Epithelial cell of proximal tubule (primary cell): ENCODE data around the gene FKBP11. TPM values are rescaled to one million over a fixed set of nuclear protein-coding genes. Genes with fewer than 3 reads are reported as not detected.
"Not testable (repeated sequence)": the region's sequence is repeated elsewhere in the genome, so short reads cannot be mapped to it uniquely, and the experiment has no call there.

Experiments
- DNase-seq: peaks from one replicate; pipeline ENCODE4 v3.0.0-alpha.2; 2011; ENCODE audit warnings: low read depth
- H3K4me3 ChIP-seq: 2 replicates; pipeline ENCODE4 v1.5.1; 2011; ENCODE audit warnings: low read depth, mild to moderate bottlenecking, low read length
- total RNA-seq: library from RNA; depleted of rRNA; stranded (reverse); fragments of >200 nt; gene quantifications from 2 replicates; pipeline ENCODE4 v1.2.3, GENCODE V29; 2015
- TF ChIP-seq, protein P1 (sequence below): conservative IDR thresholded peaks from 2 replicates; pipeline ENCODE4 v1.5.1; 2012; ENCODE audit warnings: low read depth, mild to moderate bottlenecking, low read length

FKBP11 gene
- total RNA-seq, 1 donor from 2014 or later = 21.0 TPM

DNA sequence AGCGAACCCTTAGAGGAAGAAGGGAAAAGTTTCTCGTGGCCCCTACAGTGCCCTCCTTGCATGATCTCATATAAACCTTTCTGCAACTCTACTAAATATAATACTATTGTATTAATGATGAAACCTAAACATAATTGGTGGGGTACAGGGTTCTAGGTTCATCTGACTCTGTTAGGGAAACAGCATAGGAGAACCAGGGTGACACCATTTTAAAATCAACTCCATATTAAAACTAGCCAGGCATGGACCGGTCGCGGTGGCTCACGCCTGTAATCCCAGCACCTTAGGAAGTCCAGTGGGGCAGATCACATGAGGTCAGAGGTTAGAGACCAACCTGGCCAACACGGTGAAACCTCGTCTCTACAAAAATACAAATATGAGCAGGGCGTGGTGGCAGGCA is 44.6 kb downstream of the FKBP11 start:
- no peak for DNase-seq
- TF ChIP-seq, protein P1, sequence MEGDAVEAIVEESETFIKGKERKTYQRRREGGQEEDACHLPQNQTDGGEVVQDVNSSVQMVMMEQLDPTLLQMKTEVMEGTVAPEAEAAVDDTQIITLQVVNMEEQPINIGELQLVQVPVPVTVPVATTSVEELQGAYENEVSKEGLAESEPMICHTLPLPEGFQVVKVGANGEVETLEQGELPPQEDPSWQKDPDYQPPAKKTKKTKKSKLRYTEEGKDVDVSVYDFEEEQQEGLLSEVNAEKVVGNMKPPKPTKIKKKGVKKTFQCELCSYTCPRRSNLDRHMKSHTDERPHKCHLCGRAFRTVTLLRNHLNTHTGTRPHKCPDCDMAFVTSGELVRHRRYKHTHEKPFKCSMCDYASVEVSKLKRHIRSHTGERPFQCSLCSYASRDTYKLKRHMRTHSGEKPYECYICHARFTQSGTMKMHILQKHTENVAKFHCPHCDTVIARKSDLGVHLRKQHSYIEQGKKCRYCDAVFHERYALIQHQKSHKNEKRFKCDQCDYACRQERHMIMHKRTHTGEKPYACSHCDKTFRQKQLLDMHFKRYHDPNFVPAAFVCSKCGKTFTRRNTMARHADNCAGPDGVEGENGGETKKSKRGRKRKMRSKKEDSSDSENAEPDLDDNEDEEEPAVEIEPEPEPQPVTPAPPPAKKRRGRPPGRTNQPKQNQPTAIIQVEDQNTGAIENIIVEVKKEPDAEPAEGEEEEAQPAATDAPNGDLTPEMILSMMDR = no peak
- no peak overlapping the region for H3K4me3 ChIP-seq

GRCh38 chr12:48878548-48878947 is 46.7 kb downstream of the FKBP11 start:
- no peak for DNase-seq
- TF ChIP-seq, protein P1 = no peak
- H3K4me3 ChIP-seq = no peak overlapping the region

GRCh38 chr12:48875944-48876515 is 49.3 kb downstream of the FKBP11 start:
- TF ChIP-seq, protein P1 = no peak
- H3K4me3 ChIP-seq = no peak overlapping the region
- no peak for DNase-seq

DNA sequence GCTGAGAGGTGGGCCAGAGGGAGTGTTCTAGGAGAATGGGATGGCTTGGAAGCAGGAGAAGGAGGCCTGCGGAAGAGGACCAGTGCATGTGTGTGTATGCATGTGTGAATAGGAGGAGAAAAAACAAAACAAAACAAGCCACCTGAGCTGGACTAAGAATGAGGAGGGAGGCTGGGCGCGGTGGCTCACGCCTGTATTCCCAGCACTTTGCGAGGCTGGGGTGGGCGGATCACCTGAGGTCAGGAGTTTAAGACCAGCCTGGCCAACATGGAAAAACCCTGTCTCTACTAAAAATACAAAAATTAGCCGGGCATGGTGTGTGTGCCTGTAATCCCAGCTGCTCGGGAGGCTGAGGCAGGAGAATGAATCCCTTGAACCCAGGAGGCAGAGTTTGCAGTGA is 51.8 kb downstream of the FKBP11 start:
- not testable (repeated sequence) for DNase-seq, H3K4me3 ChIP-seq

- TF ChIP-seq, protein P1 = no peak
- no peak for DNase-seq
- no peak overlapping the region for H3K4me3 ChIP-seq
These were observed 52.2 kb downstream of the FKBP11 start for GRCh38 chr12:48873096-48873495.

Other genes starting within 250 kb of the FKBP11 start
- 69.0 and 90.4 TPM in 2 replicates for gene KANSL2, start 243.3 kb downstream of the FKBP11 start, total RNA-seq
- gene CCNT1, start 208.8 kb downstream of the FKBP11 start, total RNA-seq = 15.6 and 15.9 TPM in 2 replicates
- 13.5 and 21.6 TPM in 2 replicates for gene ADCY6, start 136.4 kb downstream of the FKBP11 start, total RNA-seq
- 19.6 and 32.6 TPM in 2 replicates for gene CACNB3, start 107.0 kb downstream of the FKBP11 start, total RNA-seq
- 84.0 and 90.8 TPM in 2 replicates for gene DDX23, start 73.3 kb downstream of the FKBP11 start, total RNA-seq
- gene RND1, start 59.6 kb downstream of the FKBP11 start, total RNA-seq = 3.3 and 8.9 TPM in 2 replicates
- 62.8 and 108 TPM in 2 replicates for gene ARF3, start 32.0 kb upstream of the FKBP11 start, total RNA-seq
- not detected in 2 replicates for gene WNT10B, start 46.2 kb upstream of the FKBP11 start, total RNA-seq
- gene WNT1, start 52.8 kb upstream of the FKBP11 start, total RNA-seq = not detected in 2 replicates
- 0.14 and 0.29 TPM in 2 replicates for gene DDN, start 73.9 kb upstream of the FKBP11 start, total RNA-seq
- gene PRKAG1, start 93.3 kb upstream of the FKBP11 start, total RNA-seq = 50.7 and 68.5 TPM in 2 replicates
- 16.6 and 17.2 TPM in 2 replicates for gene KMT2D, start 135.3 kb upstream of the FKBP11 start, total RNA-seq
- gene RHEBL1, start 144.5 kb upstream of the FKBP11 start, total RNA-seq = 1.6 and 2.3 TPM in 2 replicates
- 0.14 and 0.52 TPM in 2 replicates for gene DHH, start 169.3 kb upstream of the FKBP11 start, total RNA-seq
- 21.8 and 37.8 TPM in 2 replicates for gene LMBR1L, start 185.4 kb upstream of the FKBP11 start, total RNA-seq
- gene TUBA1B, start 205.9 kb upstream of the FKBP11 start, total RNA-seq = 2,565 and 4,770 TPM in 2 replicates